ENCODE results near the gene DNAH8. TPM values are rescaled to one million over a fixed set of nuclear protein-coding genes. Genes with fewer than 3 reads are reported as not detected.

The DNAH8 gene
- total and polyA plus RNA-seq, 4 donors: 0.01 to 0.37 (median 0.11) TPM

- Histone ChIP-seq H3K27me3 (ENCODE audit: control insufficient read depth in 3 of 3, insufficient read depth in 3 of 3, low read length in 2 of 3) (peaks cover 0 to 4% (median 2%) of the 10 kb centered on the region in 3 donors), H3K9ac (ENCODE audit: insufficient read depth in 1 of 2, low read length in 2 of 2) (no peak overlapping the region), H3K36me3 (ENCODE audit: control insufficient read depth in 4 of 4, insufficient read depth in 4 of 4, low read length in 4 of 4) (no peaks in the 10 kb centered on the region), H3K27ac (ENCODE audit: low read depth in 1 of 2, low read length in 1 of 2) (no peak overlapping the region), H3K9me3 (ENCODE audit: control insufficient read depth in 4 of 4, insufficient read depth in 3 of 4, low read length in 3 of 4) (no peaks in the 10 kb centered on the region), H3K4me3 (no peak overlapping the region), H3K4me1 (ENCODE audit: control insufficient read depth in 5 of 5, insufficient read depth in 5 of 5, low read length in 5 of 5) (peaks cover 0 to 10% (median 0%) of the 10 kb centered on the region in 5 donors)
- TF ChIP-seq CTCF (IDR thresholded peaks at IDR 0.05; ENCODE audit: control extremely low read depth, extremely low read depth): no peak
- WGBS, 2 donors: 84 to 96% methylated on average over 5 of the region's 5 CpGs
- no peak for ATAC-seq (ENCODE audit: insufficient read depth, low FRiP score)
- no peak for DNase-seq
These were observed 99.7 kb downstream of the DNAH8 start for GRCh38 chr6:38814761-38815160.

GRCh38 chr6:38815250-38815649, 100.1 kb downstream of the DNAH8 start:
- Histone ChIP-seq H3K27ac (ENCODE audit: low read depth in 1 of 2, low read length in 1 of 2) (no peak overlapping the region), H3K4me3 (no peak overlapping the region), H3K36me3 (ENCODE audit: control insufficient read depth in 4 of 4, insufficient read depth in 4 of 4, low read length in 4 of 4) (no peaks in the 10 kb centered on the region), H3K27me3 (ENCODE audit: control insufficient read depth in 3 of 3, insufficient read depth in 3 of 3, low read length in 2 of 3) (peaks cover 0 to 4% (median 2%) of the 10 kb centered on the region in 3 donors), H3K9me3 (ENCODE audit: control insufficient read depth in 4 of 4, insufficient read depth in 3 of 4, low read length in 3 of 4) (no peaks in the 10 kb centered on the region), H3K4me1 (ENCODE audit: control insufficient read depth in 5 of 5, insufficient read depth in 5 of 5, low read length in 5 of 5) (peaks cover 0 to 10% (median 0%) of the 10 kb centered on the region in 5 donors), H3K9ac (ENCODE audit: insufficient read depth in 1 of 2, low read length in 2 of 2) (no peak overlapping the region)
- DNase-seq (no peak), ATAC-seq (ENCODE audit: insufficient read depth, low FRiP score) (no peak)
- WGBS, 2 donors: 92 to 95% methylated on average over 8 of the region's 8 CpGs
- TF ChIP-seq CTCF (IDR thresholded peaks at IDR 0.05; ENCODE audit: control extremely low read depth, extremely low read depth): no peak

- H3K36me3 ChIP-seq (ENCODE audit: control insufficient read depth in 4 of 4, insufficient read depth in 4 of 4, low read length in 4 of 4): no peaks in the 10 kb centered on the region
- no peak overlapping the region for H3K9ac ChIP-seq (ENCODE audit: insufficient read depth in 1 of 2, low read length in 2 of 2)
- H3K4me1 ChIP-seq (ENCODE audit: control insufficient read depth in 5 of 5, insufficient read depth in 5 of 5, low read length in 5 of 5): peaks cover 0 to 3% (median 0%) of the 10 kb centered on the region in 5 donors
- no peak overlapping the region for H3K4me3 ChIP-seq
- no peaks in the 10 kb centered on the region for H3K9me3 ChIP-seq (ENCODE audit: control insufficient read depth in 4 of 4, insufficient read depth in 3 of 4, low read length in 3 of 4)
- no peak overlapping the region for H3K27ac ChIP-seq (ENCODE audit: low read depth in 1 of 2, low read length in 1 of 2)
- peaks cover 0 to 4% (median 2%) of the 10 kb centered on the region in 3 donors for H3K27me3 ChIP-seq (ENCODE audit: control insufficient read depth in 3 of 3, insufficient read depth in 3 of 3, low read length in 2 of 3)
- TF ChIP-seq CTCF (IDR thresholded peaks at IDR 0.05; ENCODE audit: control extremely low read depth, extremely low read depth): no peak
- ATAC-seq (ENCODE audit: insufficient read depth, low FRiP score) (no peak), DNase-seq (no peak)
- WGBS, 2 donors: 81 to 86% methylated on average over 3 of the region's 3 CpGs
These were observed 103.6 kb downstream of the DNAH8 start for GRCh38 chr6:38818691-38819090.

- 92 to 93% methylated on average over 6 of the region's 6 CpGs for WGBS, 2 donors
- no peak overlapping the region for H3K9ac ChIP-seq (ENCODE audit: insufficient read depth in 1 of 2, low read length in 2 of 2)
- no peaks in the 10 kb centered on the region for H3K9me3 ChIP-seq (ENCODE audit: control insufficient read depth in 4 of 4, insufficient read depth in 3 of 4, low read length in 3 of 4)
These were observed 107.9 kb downstream of the DNAH8 start for GRCh38 chr6:38822963-38823362.

More at GRCh38 chr6:38822963-38823362, 107.9 kb downstream of the DNAH8 start:
- Histone ChIP-seq H3K36me3 (ENCODE audit: control insufficient read depth in 4 of 4, insufficient read depth in 4 of 4, low read length in 4 of 4) (no peaks in the 10 kb centered on the region), H3K27me3 (ENCODE audit: control insufficient read depth in 3 of 3, insufficient read depth in 3 of 3, low read length in 2 of 3) (peaks cover 0 to 4% (median 2%) of the 10 kb centered on the region in 3 donors), H3K4me1 (ENCODE audit: control insufficient read depth in 5 of 5, insufficient read depth in 5 of 5, low read length in 5 of 5) (peaks cover 0 to 2% (median 0%) of the 10 kb centered on the region in 5 donors), H3K4me3 (no peak overlapping the region), H3K27ac (ENCODE audit: low read depth in 1 of 2, low read length in 1 of 2) (no peak overlapping the region)
- ATAC-seq (ENCODE audit: insufficient read depth, low FRiP score) (no peak), DNase-seq (no peak)
- no peak for TF ChIP-seq CTCF (IDR thresholded peaks at IDR 0.05; ENCODE audit: control extremely low read depth, extremely low read depth)
